PC-9 (cell line): ENCODE results near the gene DLGAP1.

Experiments
- EZH2 ChIP-seq: fragments of 200-600 bp; sonication (generic); IDR thresholded peaks from 2 replicates; pipeline ENCODE4 v1.8.0; 2017; ENCODE audit warnings: antibody characterized with exemption, low read depth
- TF ChIP-seq, protein P1 (sequence below): fragments of 200-600 bp; sonication (generic); conservative IDR thresholded peaks from 2 replicates; pipeline ENCODE4 v1.6.1; 2017; ENCODE audit warnings: mixed run types, antibody characterized with exemption, mild to moderate bottlenecking, moderate library complexity

DNA sequence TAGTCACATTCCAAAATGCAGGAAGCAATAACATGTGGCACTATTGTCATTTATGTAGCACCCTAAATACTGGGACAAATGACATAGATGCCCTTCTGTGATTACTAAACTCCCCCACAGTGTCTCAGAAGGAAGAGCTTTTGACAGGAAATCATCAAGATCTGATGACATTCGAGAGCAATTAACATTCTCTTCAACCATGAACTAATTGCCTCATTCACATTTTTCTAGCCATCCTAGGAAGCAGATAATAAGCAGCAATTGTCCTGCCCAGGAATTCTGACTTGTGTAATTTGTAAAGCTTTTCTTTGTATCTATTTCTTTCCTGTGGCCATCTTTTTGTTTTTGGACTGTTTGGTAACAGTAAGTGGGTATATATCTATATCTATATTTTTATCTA, 712.6 kb downstream of the DLGAP1 start:
- TF ChIP-seq, protein P1, sequence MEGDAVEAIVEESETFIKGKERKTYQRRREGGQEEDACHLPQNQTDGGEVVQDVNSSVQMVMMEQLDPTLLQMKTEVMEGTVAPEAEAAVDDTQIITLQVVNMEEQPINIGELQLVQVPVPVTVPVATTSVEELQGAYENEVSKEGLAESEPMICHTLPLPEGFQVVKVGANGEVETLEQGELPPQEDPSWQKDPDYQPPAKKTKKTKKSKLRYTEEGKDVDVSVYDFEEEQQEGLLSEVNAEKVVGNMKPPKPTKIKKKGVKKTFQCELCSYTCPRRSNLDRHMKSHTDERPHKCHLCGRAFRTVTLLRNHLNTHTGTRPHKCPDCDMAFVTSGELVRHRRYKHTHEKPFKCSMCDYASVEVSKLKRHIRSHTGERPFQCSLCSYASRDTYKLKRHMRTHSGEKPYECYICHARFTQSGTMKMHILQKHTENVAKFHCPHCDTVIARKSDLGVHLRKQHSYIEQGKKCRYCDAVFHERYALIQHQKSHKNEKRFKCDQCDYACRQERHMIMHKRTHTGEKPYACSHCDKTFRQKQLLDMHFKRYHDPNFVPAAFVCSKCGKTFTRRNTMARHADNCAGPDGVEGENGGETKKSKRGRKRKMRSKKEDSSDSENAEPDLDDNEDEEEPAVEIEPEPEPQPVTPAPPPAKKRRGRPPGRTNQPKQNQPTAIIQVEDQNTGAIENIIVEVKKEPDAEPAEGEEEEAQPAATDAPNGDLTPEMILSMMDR, result no peak
- no peak for TF ChIP-seq EZH2
